Hepatocyte (in vitro differentiated cells): Measurements from ENCODE around the gene GOLPH3.

Experiments used
- CTCF ChIP-seq: fragments of 200-600 bp; sonication (generic); IDR thresholded peaks from 2 replicates; pipeline ENCODE4 v1.5.1; 2016; ENCODE audit warnings: antibody characterized with exemption, mild to moderate bottlenecking; ENCODE audit not compliant: poor library complexity
- EZH2 ChIP-seq: fragments of 200-600 bp; sonication (generic); IDR thresholded peaks from 2 replicates; pipeline ENCODE4 v1.6.1; 2016; ENCODE audit warnings: antibody characterized with exemption, mild to moderate bottlenecking, borderline replicate concordance

DNA sequence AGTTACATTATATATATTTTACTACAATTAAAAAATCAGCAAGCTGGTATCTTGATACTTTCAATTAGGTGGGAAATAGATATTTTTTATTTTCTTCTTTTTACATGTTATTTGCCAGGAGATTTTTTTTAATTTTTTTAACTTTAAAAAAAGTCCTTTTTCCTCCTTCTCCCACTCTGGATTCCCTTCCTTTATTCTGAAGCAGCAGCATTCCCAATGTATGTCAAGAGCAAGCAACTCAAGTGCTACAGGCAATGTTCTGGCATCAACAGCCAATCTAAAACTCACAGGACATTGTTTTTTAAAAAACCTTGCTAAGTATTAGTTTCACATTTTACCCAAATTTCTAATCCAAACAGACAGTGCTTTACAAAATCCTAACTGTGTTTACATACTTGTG lies 41.4 kb downstream of the GOLPH3 start:
- TF ChIP-seq CTCF (no peak), EZH2 (no peak)
